ENCODE results near the gene RCOR1.

The RCOR1 gene

DNA sequence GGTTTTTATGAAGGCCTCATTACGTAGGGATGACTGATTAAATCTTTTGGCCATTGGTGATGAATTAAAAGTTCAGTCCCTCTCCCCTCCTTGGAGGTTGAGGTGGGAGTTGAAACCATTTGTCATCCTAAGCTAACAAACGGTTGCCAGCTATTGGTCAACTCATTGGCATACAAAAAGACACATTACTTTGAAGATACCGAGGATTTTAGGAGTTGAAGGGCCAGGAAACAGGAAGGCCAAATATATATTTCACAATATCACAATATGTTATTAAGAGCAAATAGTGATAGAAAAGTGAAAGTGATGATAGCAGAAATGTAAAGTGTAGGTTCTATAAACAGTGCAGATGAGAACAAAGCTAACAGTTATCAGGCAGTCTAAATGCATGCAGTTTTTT is 24.4 kb downstream of the RCOR1 start:
- no peak for TF ChIP-seq POLR2AphosphoS5 (IDR thresholded peaks at IDR 0.05; ENCODE audit: low read depth, low read length)
- no peak for TF ChIP-seq TAF1 (IDR thresholded peaks at IDR 0.05; ENCODE audit: borderline replicate concordance, insufficient read depth, low read length)
- TF ChIP-seq FOXP2 (optimal IDR thresholded peaks at IDR 0.05; ENCODE audit: borderline replicate concordance, extremely low read depth, extremely low read length, insufficient read depth): no peak
- TF ChIP-seq SIN3A (IDR thresholded peaks at IDR 0.05; ENCODE audit: borderline replicate concordance, insufficient read depth, low read length): no peak
- TF ChIP-seq REST (IDR thresholded peaks at IDR 0.05; ENCODE audit: insufficient read depth in 1 of 2, low read depth in 2 of 2, low read length in 2 of 2): no peak

DNA sequence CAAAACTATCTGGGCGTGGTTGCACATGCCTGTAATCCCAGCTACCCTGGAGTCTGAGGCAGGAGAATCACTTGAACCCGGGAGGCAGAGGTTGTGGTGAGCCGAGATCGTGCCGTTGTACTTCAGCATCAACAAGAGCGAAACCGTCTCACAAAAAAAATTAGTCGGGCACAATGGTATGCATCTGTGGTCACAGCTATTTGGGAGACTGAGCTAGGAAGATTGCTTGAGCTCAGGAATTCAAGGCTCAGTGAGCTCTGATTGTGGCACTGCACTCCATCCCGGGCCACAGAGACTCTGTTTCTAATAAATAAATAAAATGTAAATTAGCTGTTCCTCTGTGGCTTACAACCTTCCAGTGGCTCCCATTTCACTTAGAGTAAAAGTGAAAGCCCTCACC is 28.0 kb downstream of the RCOR1 start:
- TF ChIP-seq SIN3A (IDR thresholded peaks at IDR 0.05; ENCODE audit: borderline replicate concordance, insufficient read depth, low read length) (no peak), POLR2AphosphoS5 (IDR thresholded peaks at IDR 0.05; ENCODE audit: low read depth, low read length) (no peak), REST (IDR thresholded peaks at IDR 0.05; ENCODE audit: insufficient read depth in 1 of 2, low read depth in 2 of 2, low read length in 2 of 2) (no peak), FOXP2 (optimal IDR thresholded peaks at IDR 0.05; ENCODE audit: borderline replicate concordance, extremely low read depth, extremely low read length, insufficient read depth) (no peak), TAF1 (IDR thresholded peaks at IDR 0.05; ENCODE audit: borderline replicate concordance, insufficient read depth, low read length) (no peak)

GRCh38 chr14:102622262-102622885 is 29.9 kb downstream of the RCOR1 start:
- no peak for TF ChIP-seq TAF1 (IDR thresholded peaks at IDR 0.05; ENCODE audit: borderline replicate concordance, insufficient read depth, low read length)
- no peak for TF ChIP-seq REST (IDR thresholded peaks at IDR 0.05; ENCODE audit: insufficient read depth in 1 of 2, low read depth in 2 of 2, low read length in 2 of 2)
- TF ChIP-seq POLR2AphosphoS5 (IDR thresholded peaks at IDR 0.05; ENCODE audit: low read depth, low read length): no peak
- TF ChIP-seq FOXP2 (optimal IDR thresholded peaks at IDR 0.05; ENCODE audit: borderline replicate concordance, extremely low read depth, extremely low read length, insufficient read depth): no peak
- no peak for TF ChIP-seq SIN3A (IDR thresholded peaks at IDR 0.05; ENCODE audit: borderline replicate concordance, insufficient read depth, low read length)

DNA sequence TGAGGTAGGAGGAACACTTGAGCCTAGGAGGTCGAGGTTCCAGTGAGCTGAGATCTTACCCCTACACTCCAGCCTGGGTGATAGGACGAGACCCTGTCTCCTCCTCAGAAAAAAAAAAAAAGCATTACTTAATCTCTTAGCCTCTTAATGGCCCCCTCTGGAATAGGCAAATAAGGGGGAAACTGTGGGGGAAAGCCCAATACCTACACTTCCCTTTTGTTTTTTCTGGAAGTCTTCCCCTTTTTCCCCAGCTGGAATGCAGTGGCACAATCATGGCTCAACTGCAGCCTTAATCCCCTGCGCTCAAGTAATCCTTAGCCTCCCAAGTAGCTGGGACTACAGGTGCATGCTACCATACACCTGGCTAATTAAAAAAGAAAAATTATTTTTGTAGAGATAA is 32.2 kb downstream of the RCOR1 start:
- TF ChIP-seq SIN3A (IDR thresholded peaks at IDR 0.05; ENCODE audit: borderline replicate concordance, insufficient read depth, low read length) (no peak), POLR2AphosphoS5 (IDR thresholded peaks at IDR 0.05; ENCODE audit: low read depth, low read length) (no peak), FOXP2 (optimal IDR thresholded peaks at IDR 0.05; ENCODE audit: borderline replicate concordance, extremely low read depth, extremely low read length, insufficient read depth) (no peak), REST (IDR thresholded peaks at IDR 0.05; ENCODE audit: insufficient read depth in 1 of 2, low read depth in 2 of 2, low read length in 2 of 2) (no peak), TAF1 (IDR thresholded peaks at IDR 0.05; ENCODE audit: borderline replicate concordance, insufficient read depth, low read length) (no peak)
